IMR-90 (cell line): ENCODE results near the gene TADA2A. TPM values are rescaled to one million over a fixed set of nuclear protein-coding genes. Genes with fewer than 3 reads are reported as not detected.

Source experiments
- ATAC-seq: fragments of 200-7000 bp; cut with Tn5 transposase; 2 replicates; pipeline ENCODE4 v1.9.1; 2020; ENCODE audit warnings: low read depth, mild to moderate bottlenecking, moderate library complexity
- BruUV-seq: library from RNA; stranded (reverse); fragments of 400-500 nt; replicated peaks from 2 replicates; lab custom pipeline; 2021; lab: Mats Ljungman, UMichigan
- CTCF ChIA-PET: fragments of 300-600 bp; formaldehyde crosslinking; extraction: SDS; loops from one replicate; lab custom pipeline; 2021; ENCODE audit warnings: antibody characterized with exemption; lab: Yijun Ruan, JAX
- POLR2A ChIA-PET: fragments of 300-600 bp; sonication (Branson Sonifier 250); formaldehyde crosslinking; loops from one replicate; lab custom pipeline; 2022; ENCODE audit warnings: antibody characterized with exemption; ENCODE audit not compliant: unreplicated experiment; lab: Charles Lee
- DNase-seq: peaks from one replicate; pipeline ENCODE4 v3.0.0; 2013
- H2AFZ ChIP-seq: replicated peaks from 2 replicates; pipeline ENCODE3; 2013; ENCODE audit warnings: low read length, mild to moderate bottlenecking; ENCODE audit not compliant: poor library complexity
- H2AK5ac ChIP-seq: 2 replicates; pipeline ENCODE4 v1.6.1; 2013; ENCODE audit warnings: low read depth, low read length, inconsistent platforms
- H2AK9ac ChIP-seq: replicated peaks from 2 replicates; pipeline ENCODE3; 2013; ENCODE audit warnings: mild to moderate bottlenecking, low read depth, low read length, moderate library complexity; ENCODE audit not compliant: poor library complexity
- H2BK120ac ChIP-seq: 2 replicates; pipeline ENCODE4 v1.6.1; 2013; ENCODE audit warnings: low read depth, low read length, inconsistent platforms
- H2BK15ac ChIP-seq: 3 replicates; pipeline ENCODE4 v1.6.1; 2013; ENCODE audit warnings: low read depth, low read length, inconsistent platforms
- H2BK20ac ChIP-seq: 2 replicates; pipeline ENCODE4 v1.6.1; 2013; ENCODE audit warnings: low read depth, mild to moderate bottlenecking, inconsistent platforms, low read length, moderate library complexity
- H2BK5ac ChIP-seq: 2 replicates; pipeline ENCODE4 v1.6.1; 2013; ENCODE audit warnings: mild to moderate bottlenecking, low read depth, low read length, inconsistent platforms; ENCODE audit not compliant: poor library complexity, severe bottlenecking
- H3K14ac ChIP-seq: replicated peaks from 2 replicates; pipeline ENCODE4 v1.6.1; 2013; ENCODE audit warnings: low read depth, low read length, inconsistent platforms
- H3K18ac ChIP-seq: 2 replicates; pipeline ENCODE4 v1.6.1; 2013; ENCODE audit warnings: low read depth, low read length, control low read depth
- H3K23ac ChIP-seq: 2 replicates; pipeline ENCODE4 v1.6.1; 2013; ENCODE audit warnings: low read depth, low read length, inconsistent platforms
- H3K27ac ChIP-seq: 2 replicates; pipeline ENCODE4 v1.5.1; 2013; ENCODE audit warnings: mild to moderate bottlenecking, control low read depth, low read length; ENCODE audit not compliant: insufficient read depth
- H3K27me3 ChIP-seq: 2 replicates; pipeline ENCODE4 v1.6.1; 2013; ENCODE audit warnings: low read length; ENCODE audit not compliant: control insufficient read depth, insufficient read depth
- H3K36me3 ChIP-seq: 2 replicates; pipeline ENCODE4 v1.6.1; 2013; ENCODE audit warnings: low read length, mixed read lengths; ENCODE audit not compliant: control insufficient read depth, insufficient read depth
- H3K4ac ChIP-seq: 2 replicates; pipeline ENCODE4 v1.6.1; 2013; ENCODE audit warnings: low read depth, low read length, inconsistent platforms
- H3K4me1 ChIP-seq: 2 replicates; pipeline ENCODE4 v1.6.1; 2013; ENCODE audit warnings: low read length, mixed read lengths; ENCODE audit not compliant: control insufficient read depth, insufficient read depth
- H3K4me2 ChIP-seq: 2 replicates; pipeline ENCODE4 v1.6.1; 2013; ENCODE audit warnings: low read depth, mild to moderate bottlenecking, control low read depth, low read length, moderate library complexity
- H3K4me3 ChIP-seq: 2 replicates; pipeline ENCODE4 v1.5.1; 2013; ENCODE audit warnings: low read depth, mild to moderate bottlenecking, control low read depth, low read length, moderate library complexity; ENCODE audit not compliant: insufficient read depth
- H3K56ac ChIP-seq: 2 replicates; pipeline ENCODE4 v1.6.1; 2013; ENCODE audit warnings: low read length, inconsistent platforms; ENCODE audit not compliant: insufficient read depth; ENCODE audit errors: extremely low read depth
- H3K79me1 ChIP-seq, 2 experiments: 2 replicates each; pipeline ENCODE4 v1.6.1; 2013; ENCODE audit warnings: low read length in 2 of 2, inconsistent platforms in 1 of 2, low read depth in 1 of 2
- H3K9ac ChIP-seq: 2 replicates; pipeline ENCODE4 v1.6.1; 2013; ENCODE audit warnings: low read depth, low read length, control low read depth
- H3K9me1 ChIP-seq: 2 replicates; pipeline ENCODE4 v1.6.1; 2013; ENCODE audit warnings: low read length, inconsistent platforms; ENCODE audit not compliant: insufficient read depth
- H3K9me3 ChIP-seq: 2 replicates; pipeline ENCODE4 v1.6.1; 2013; ENCODE audit warnings: low read length; ENCODE audit not compliant: control insufficient read depth, insufficient read depth
- H4K20me1 ChIP-seq: 2 replicates; pipeline ENCODE4 v1.6.1; 2013; ENCODE audit warnings: low read length, inconsistent platforms; ENCODE audit not compliant: insufficient read depth
- H4K5ac ChIP-seq: 2 replicates; pipeline ENCODE4 v1.6.1; 2013; ENCODE audit warnings: mild to moderate bottlenecking, low read depth, low read length, control low read depth
- H4K8ac ChIP-seq, 2 experiments: 2 replicates each; pipeline ENCODE4 v1.6.1; 2013; ENCODE audit warnings: low read depth in 2 of 2, low read length in 2 of 2, control low read depth in 1 of 2, inconsistent platforms in 1 of 2
- H4K91ac ChIP-seq: 2 replicates; pipeline ENCODE4 v1.6.1; 2013; ENCODE audit warnings: low read depth, low read length, inconsistent platforms; ENCODE audit not compliant: insufficient read depth
- CEBPB ChIP-seq: IDR thresholded peaks from 2 replicates; pipeline ENCODE4 v1.6.1; 2012; ENCODE audit warnings: low read depth, low read length, improper control_type of control experiment
- CTCF ChIP-seq: conservative IDR thresholded peaks from 2 replicates; pipeline ENCODE4 v1.5.1; 2012; ENCODE audit warnings: mild to moderate bottlenecking, low read depth, low read length, improper control_type of control experiment
- FOS ChIP-seq: fragments of 150-350 bp; IDR thresholded peaks from 2 replicates; pipeline ENCODE4 v1.6.1; 2016; ENCODE audit warnings: low read depth, low read length
- MXI1 ChIP-seq: IDR thresholded peaks from 2 replicates; pipeline ENCODE4 v1.6.1; 2012; ENCODE audit warnings: low read depth, mild to moderate bottlenecking, low read length, moderate library complexity, borderline replicate concordance
- NFE2L2 ChIP-seq: fragments of 150-350 bp; IDR thresholded peaks from 2 replicates; pipeline ENCODE4 v1.6.1; 2016; ENCODE audit warnings: low read depth, mild to moderate bottlenecking, low read length
- RAD21 ChIP-seq: IDR thresholded peaks from 2 replicates; pipeline ENCODE4 v1.6.1; 2012; ENCODE audit warnings: low read length, improper control_type of control experiment
- RCOR1 ChIP-seq: IDR thresholded peaks from 2 replicates; pipeline ENCODE4 v1.6.1; 2012; ENCODE audit warnings: mild to moderate bottlenecking, low read length, improper control_type of control experiment; ENCODE audit not compliant: insufficient replicate concordance
- SMC3 ChIP-seq: fragments of 150-350 bp; IDR thresholded peaks from 2 replicates; pipeline ENCODE4 v1.6.1; 2016; ENCODE audit warnings: low read depth, mild to moderate bottlenecking, antibody characterized with exemption, low read length, moderate library complexity
- WGBS, 2 experiments: methylation state at CpG; one replicate each; pipeline versions ENCODE4 v1.1.5 to v1.1.7; 2013; ENCODE audit warnings: missing lambda C conversion rate in 2 of 2; ENCODE audit not compliant: insufficient read length in 1 of 2; ENCODE audit errors: extremely low coverage in 2 of 2; 5-methylcytosine and 5-hydroxymethylcytosine counted together
- dilution Hi-C: fragments of 300-500 bp; cut with HindIII; formaldehyde crosslinking; loops from one replicate; pipeline ENCODE4 v1.14.3; 2018; ENCODE audit warnings: low sequenced_read_pairs; ENCODE audit not compliant: unreplicated experiment
- in situ Hi-C: fragments of 300-500 bp; cut with MboI; formaldehyde crosslinking; loops from 3 replicates; pipeline ENCODE4 v1.14.3; 2019; ENCODE audit warnings: low sequenced_read_pairs, inconsistent platforms, mixed read lengths
- intact Hi-C: fragments of 100-400 bp; cut with micrococcal nuclease; formaldehyde crosslinking; loops from 2 replicates; pipeline ENCODE4 v1.10.0; 2022
- polyA plus RNA-seq, 3 experiments: library from polyadenylated mRNA; depleted of rRNA; stranded (reverse); fragments of >200 nt; gene quantifications; 2 replicates each; pipeline ENCODE4 v1.2.3, GENCODE V29; 2012; ENCODE audit warnings: low replicate concordance in 1 of 3
- total RNA-seq: library from RNA; depleted of rRNA; stranded (reverse); fragments of >200 nt; gene quantifications from 2 replicates; pipeline ENCODE4 v1.2.3, GENCODE V29; 2012
- TF ChIP-seq, protein P1 (sequence below): fragments of 150-350 bp; IDR thresholded peaks from 2 replicates; pipeline ENCODE4 v1.6.1; 2016; ENCODE audit warnings: low read depth, mild to moderate bottlenecking, low read length, moderate library complexity, borderline replicate concordance

TADA2A gene
- total and polyA plus RNA-seq, 2 of the 4 experiments (the other 2 are of a cell fraction): 13.1 to 19.7 TPM

DNA sequence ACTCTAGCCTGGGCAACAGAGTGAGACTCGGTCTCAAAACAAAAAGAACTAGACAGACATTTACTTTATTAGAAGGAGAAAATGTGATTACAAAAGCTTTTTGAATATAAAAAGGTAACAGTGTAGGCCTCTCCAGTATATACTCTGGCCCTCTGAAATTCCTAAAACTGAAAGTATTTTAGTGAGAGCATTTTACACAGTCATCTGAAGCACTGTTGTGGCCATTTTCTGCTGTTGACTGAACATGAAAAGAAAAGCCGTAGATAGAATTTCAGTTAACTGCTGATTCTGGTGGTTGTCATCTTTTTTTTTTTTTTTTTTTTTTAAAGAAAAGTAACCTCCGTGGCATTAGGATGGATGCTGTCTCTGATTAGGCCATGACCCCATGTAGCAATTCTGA is 98.6 kb downstream of the TADA2A start (continued):
- TF ChIP-seq CTCF (no peak), RCOR1 (no peak), MXI1 (no peak), CEBPB (no peak)

GRCh38 chr17:37506678-37507077 is 100.0 kb downstream of the TADA2A start:
- dilution Hi-C loops: no loop called here
- peak overlapping the region; percentile 57 for H2AK9ac ChIP-seq
- no peaks in the 10 kb centered on the region for H3K27me3 ChIP-seq
- H2AFZ ChIP-seq: peak overlapping the region; percentile 29
- in situ Hi-C loops: no loop called here
- peak; percentile 75 for ATAC-seq
- H3K56ac ChIP-seq: no peak overlapping the region
- peaks cover 5 to 78% of the 10 kb centered on the region in 2 experiments for H3K79me1 ChIP-seq
- H2BK20ac ChIP-seq: no peak overlapping the region
- peaks cover 20% of the 10 kb centered on the region for H3K36me3 ChIP-seq
- peak overlapping the region; percentile 25 for H2BK5ac ChIP-seq
- no peak overlapping the region for H4K5ac ChIP-seq
- POLR2A ChIA-PET: interaction anchor here (0.5 kb wide), 1 partner anchor 237 kb away, joined by 4 read pairs; no protein-coding TSS in a partner anchor
- H4K8ac ChIP-seq: peak overlapping the region in 1 of 2 experiments; percentile 47; a peak in 1 of 4 replicates
- no peak overlapping the region for H3K4ac ChIP-seq
- no peak overlapping the region for H3K4me3 ChIP-seq
- no TSS peak for BruUV-seq
- H2AK5ac ChIP-seq: no peak overlapping the region
- peaks cover 45% of the 10 kb centered on the region for H3K9me1 ChIP-seq
- H3K4me2 ChIP-seq: peak overlapping the region; percentile 61
- no peak overlapping the region for H3K27ac ChIP-seq
- no peaks in the 10 kb centered on the region for H3K9me3 ChIP-seq
- WGBS, 2 experiments: no CpG with 5 or more reads among the region's 10 CpGs
- H2BK15ac ChIP-seq: no peak overlapping the region
- intact Hi-C loops: no loop called here
- H3K23ac ChIP-seq: no peak overlapping the region
- CTCF ChIA-PET: no interaction called here
- no peak overlapping the region for H3K18ac ChIP-seq
- 0 out of 2 replicates have a peak overlapping the region, but pooled peaks have one; percentile 19 for H3K14ac ChIP-seq
- no peak overlapping the region for H3K9ac ChIP-seq
- peak; percentile 47 for DNase-seq
- peaks cover 97% of the 10 kb centered on the region for H4K20me1 ChIP-seq
- no peak overlapping the region for H2BK120ac ChIP-seq
- H4K91ac ChIP-seq: no peak overlapping the region
- 0 out of 2 replicates have a peak, but pooled peaks cover 3% of the 10 kb centered on the region for H3K4me1 ChIP-seq
- TF ChIP-seq RAD21: peak; percentile 42
- no peak for TF ChIP-seq NFE2L2
- peak; percentile 52 for TF ChIP-seq CTCF
- TF ChIP-seq SMC3: 0 out of 2 replicates have a peak, but pooled peaks have one; percentile 18
- no peak for TF ChIP-seq FOS
- TF ChIP-seq, protein P1, sequence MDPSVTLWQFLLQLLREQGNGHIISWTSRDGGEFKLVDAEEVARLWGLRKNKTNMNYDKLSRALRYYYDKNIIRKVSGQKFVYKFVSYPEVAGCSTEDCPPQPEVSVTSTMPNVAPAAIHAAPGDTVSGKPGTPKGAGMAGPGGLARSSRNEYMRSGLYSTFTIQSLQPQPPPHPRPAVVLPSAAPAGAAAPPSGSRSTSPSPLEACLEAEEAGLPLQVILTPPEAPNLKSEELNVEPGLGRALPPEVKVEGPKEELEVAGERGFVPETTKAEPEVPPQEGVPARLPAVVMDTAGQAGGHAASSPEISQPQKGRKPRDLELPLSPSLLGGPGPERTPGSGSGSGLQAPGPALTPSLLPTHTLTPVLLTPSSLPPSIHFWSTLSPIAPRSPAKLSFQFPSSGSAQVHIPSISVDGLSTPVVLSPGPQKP: no peak
- no peak for TF ChIP-seq CEBPB
